H1 (cell line): ENCODE data around the gene KIFC1. TPM values are rescaled to one million over a fixed set of nuclear protein-coding genes. Genes with fewer than 3 reads are reported as not detected.

ENCODE experiments used
- CTCF ChIA-PET: fragments of 300-600 bp; sonication (Branson Sonifier 250); formaldehyde crosslinking; loops from one replicate; lab custom pipeline; 2021; ENCODE audit not compliant: partially characterized antibody; lab: Charles Lee
- POLR2A ChIA-PET: fragments of 300-600 bp; sonication (Branson Sonifier 250); formaldehyde crosslinking; loops from one replicate; lab custom pipeline; 2021; ENCODE audit warnings: inconsistent platforms; ENCODE audit not compliant: partially characterized antibody; lab: Charles Lee
- DNase-seq, 2 experiments: peaks; one replicate each; pipeline versions ENCODE4 v3.0.0 to v3.0.0-alpha.2; 2010 to 2022; ENCODE audit warnings: low spot score in 2 of 2, low read depth in 1 of 2, mixed read lengths in 1 of 2
- FAIRE-seq: peaks from 2 replicates; lab custom pipeline; 2011; peaks lifted over from hg19 to GRCh38; lab: Jason Lieb, UNC
- H2AFZ ChIP-seq: 2 replicates; pipeline ENCODE4 v1.8.1; 2012; ENCODE audit warnings: low read length, inconsistent platforms
- H2AK5ac ChIP-seq: 2 replicates; pipeline ENCODE4 v1.6.1; 2013; ENCODE audit warnings: low read depth, low read length
- H2BK120ac ChIP-seq: replicated peaks from 2 replicates; pipeline ENCODE3; 2013; ENCODE audit warnings: low read depth, low read length, inconsistent platforms
- H2BK12ac ChIP-seq: 2 replicates; pipeline ENCODE4 v1.6.1; 2013; ENCODE audit warnings: low read depth, low read length
- H2BK15ac ChIP-seq: 2 replicates; pipeline ENCODE4 v1.6.1; 2013; ENCODE audit warnings: low read length
- H2BK20ac ChIP-seq: 2 replicates; pipeline ENCODE4 v1.6.1; 2013; ENCODE audit warnings: low read length
- H2BK5ac ChIP-seq: 2 replicates; pipeline ENCODE4 v1.6.1; 2013; ENCODE audit warnings: low read depth, low read length
- H3K14ac ChIP-seq: 2 replicates; pipeline ENCODE4 v1.6.1; 2013; ENCODE audit warnings: inconsistent platforms; ENCODE audit not compliant: insufficient read length
- H3K18ac ChIP-seq: 2 replicates; pipeline ENCODE4 v1.6.1; 2013; ENCODE audit warnings: low read length; ENCODE audit errors: extremely low read depth
- H3K23ac ChIP-seq: 2 replicates; pipeline ENCODE4 v1.6.1; 2013; ENCODE audit warnings: inconsistent platforms; ENCODE audit not compliant: insufficient read length
- H3K23me2 ChIP-seq: 2 replicates; pipeline ENCODE4 v1.6.1; 2013; ENCODE audit warnings: low read depth, low read length
- H3K27ac ChIP-seq: 2 replicates; pipeline ENCODE4 v1.6.1; 2011; ENCODE audit warnings: low read depth, low read length, inconsistent platforms
- H3K27me3 ChIP-seq, 4 experiments: replicated peaks in 1 of 4; 1 replicate in 1 of 4; 2 replicates in 3 of 4; pipeline versions ENCODE4 v1.6.1 to v1.8.1; 2011 to 2013; ENCODE audit warnings: low read length in 3 of 4, mild to moderate bottlenecking in 3 of 4, inconsistent platforms in 2 of 4, mixed read lengths in 2 of 4, moderate library complexity in 1 of 4; ENCODE audit not compliant: control insufficient read depth in 3 of 4, insufficient read depth in 3 of 4; ENCODE audit errors: extremely low read depth in 1 of 4
- H3K36me3 ChIP-seq, 4 experiments: 2 replicates each; pipeline versions ENCODE4 v1.6.1 to v1.8.1; 2011 to 2013; ENCODE audit warnings: mild to moderate bottlenecking in 4 of 4, low read length in 3 of 4, moderate library complexity in 2 of 4, control low read depth in 1 of 4, inconsistent platforms in 1 of 4; ENCODE audit not compliant: insufficient read depth in 4 of 4, control insufficient read depth in 2 of 4
- H3K4ac ChIP-seq: replicated peaks from 2 replicates; pipeline ENCODE3; 2013; ENCODE audit warnings: low read length, low read depth, mixed read lengths, inconsistent platforms; ENCODE audit not compliant: insufficient read length
- H3K4me1 ChIP-seq, 4 experiments: replicated peaks in 1 of 4; 1 replicate in 1 of 4; 2 replicates in 3 of 4; pipeline versions ENCODE4 v1.6.1 to v1.8.1; 2011 to 2013; ENCODE audit warnings: low read length in 3 of 4, inconsistent platforms in 2 of 4, mixed read lengths in 1 of 4; ENCODE audit not compliant: insufficient read depth in 4 of 4, control insufficient read depth in 3 of 4
- H3K4me2 ChIP-seq, 2 experiments: 2 replicates each; pipeline versions ENCODE4 v1.6.1 to v1.8.1; 2011 to 2013; ENCODE audit warnings: low read depth in 2 of 2, low read length in 2 of 2, control low read depth in 1 of 2, inconsistent platforms in 1 of 2, mild to moderate bottlenecking in 1 of 2; ENCODE audit not compliant: insufficient read depth in 1 of 2
- H3K4me3 ChIP-seq, 4 experiments: fragments of 200-600, 300-600 bp in 1 of 4; sonication (generic), shearing (Covaris generic), sonication (Bioruptor Twin) in 1 of 4; 2 replicates each; pipeline versions ENCODE4 v1.5.1 to v1.8.1; 2011 to 2016; ENCODE audit warnings: low read length in 4 of 4, low read depth in 3 of 4, control low read depth in 2 of 4, inconsistent platforms in 2 of 4, mild to moderate bottlenecking in 2 of 4, mixed read lengths in 1 of 4, moderate library complexity in 1 of 4; ENCODE audit not compliant: insufficient read depth in 2 of 4; ENCODE audit errors: extremely low read depth in 1 of 4
- H3K56ac ChIP-seq: replicated peaks from 2 replicates; pipeline ENCODE3; 2013; ENCODE audit warnings: low read depth, mild to moderate bottlenecking, mixed read lengths, low read length, inconsistent platforms; ENCODE audit not compliant: insufficient read length
- H3K79me1 ChIP-seq: 2 replicates; pipeline ENCODE4 v1.6.1; 2013; ENCODE audit warnings: low read depth, low read length, control low read depth
- H3K79me2 ChIP-seq, 2 experiments: 2 replicates each; pipeline versions ENCODE4 v1.6.1 to v1.8.1; 2012 to 2013; ENCODE audit warnings: low read length in 2 of 2, mild to moderate bottlenecking in 2 of 2, inconsistent platforms in 1 of 2; ENCODE audit not compliant: insufficient read depth in 2 of 2, control insufficient read depth in 1 of 2
- H3K9ac ChIP-seq, 4 experiments: replicated peaks in 1 of 4; 1 replicate in 1 of 4; 2 replicates in 3 of 4; pipeline versions ENCODE4 v1.6.1 to v1.8.1; 2011 to 2013; ENCODE audit warnings: low read depth in 3 of 4, low read length in 3 of 4, control low read depth in 2 of 4, mild to moderate bottlenecking in 2 of 4, moderate library complexity in 2 of 4, inconsistent platforms in 1 of 4; ENCODE audit errors: extremely low read depth in 1 of 4
- H3K9me3 ChIP-seq, 2 experiments: 2 replicates each; pipeline versions ENCODE4 v1.6.1 to v1.8.1; 2012 to 2013; ENCODE audit warnings: mild to moderate bottlenecking in 2 of 2, moderate library complexity in 2 of 2, control low read depth in 1 of 2, inconsistent platforms in 1 of 2, low read depth in 1 of 2, low read length in 1 of 2, mixed read lengths in 1 of 2; ENCODE audit not compliant: insufficient read depth in 2 of 2
- H4K20me1 ChIP-seq, 2 experiments: replicated peaks in 1 of 2; 2 replicates each; pipeline versions ENCODE3 to v1.8.1; 2011 to 2013; ENCODE audit warnings: inconsistent platforms in 2 of 2, low read length in 2 of 2, mild to moderate bottlenecking in 1 of 2; ENCODE audit not compliant: insufficient read depth in 2 of 2, control insufficient read depth in 1 of 2
- H4K5ac ChIP-seq: 2 replicates; pipeline ENCODE4 v1.6.1; 2013; ENCODE audit warnings: low read length, low read depth, mixed read lengths, inconsistent platforms; ENCODE audit not compliant: insufficient read length
- H4K8ac ChIP-seq: 2 replicates; pipeline ENCODE4 v1.8.0; 2013; ENCODE audit warnings: mild to moderate bottlenecking, moderate library complexity, low read length, inconsistent platforms; ENCODE audit not compliant: insufficient read depth; ENCODE audit errors: extremely low read depth
- H4K91ac ChIP-seq: replicated peaks from 2 replicates; pipeline ENCODE3; 2013; ENCODE audit warnings: low read length, mixed read lengths, inconsistent platforms; ENCODE audit not compliant: insufficient read length
- BCL11A ChIP-seq, 2 experiments: IDR thresholded peaks; one replicate each; pipeline ENCODE4 v1.6.1; 2011; ENCODE audit warnings: low read depth in 2 of 2, low read length in 2 of 2, mild to moderate bottlenecking in 2 of 2
- EZH2 ChIP-seq: fragments of 200-600 bp; sonication (generic); IDR thresholded peaks from 2 replicates; pipeline ENCODE4 v1.7.1; 2012; ENCODE audit warnings: low read depth, mild to moderate bottlenecking, moderate library complexity, low read length, inconsistent platforms; ENCODE audit not compliant: severe bottlenecking
- FOSL1 ChIP-seq: IDR thresholded peaks from 2 replicates; pipeline ENCODE4 v1.6.1; 2011; ENCODE audit warnings: mild to moderate bottlenecking, low read depth, low read length, moderate library complexity; ENCODE audit not compliant: insufficient read depth
- KDM4A ChIP-seq: IDR thresholded peaks from one replicate; pipeline ENCODE4 v1.7.1; 2012; ENCODE audit warnings: low read depth, mild to moderate bottlenecking, moderate library complexity, low read length, inconsistent platforms; ENCODE audit not compliant: severe bottlenecking
- RAD21 ChIP-seq, 2 experiments: IDR thresholded peaks in 1 of 2; conservative IDR thresholded peaks in 1 of 2; 2 replicates each; pipeline ENCODE4 v1.6.1; 2011; ENCODE audit warnings: low read depth in 2 of 2, low read length in 2 of 2, improper control_type of control experiment in 1 of 2, inconsistent platforms in 1 of 2, mild to moderate bottlenecking in 1 of 2, moderate library complexity in 1 of 2
- SAP30 ChIP-seq: fragments of 300-600 bp; sonication (generic); IDR thresholded peaks from 2 replicates; pipeline ENCODE4 v1.7.1; 2012; ENCODE audit warnings: low read length, moderate library complexity, mild to moderate bottlenecking, inconsistent platforms; ENCODE audit not compliant: insufficient read depth, insufficient replicate concordance
- SIN3A ChIP-seq, 2 experiments: IDR thresholded peaks in 1 of 2; conservative IDR thresholded peaks in 1 of 2; 2 replicates each; pipeline ENCODE4 v1.6.1; 2011 to 2012; ENCODE audit warnings: low read length in 2 of 2, improper control_type of control experiment in 1 of 2, low read depth in 1 of 2, mild to moderate bottlenecking in 1 of 2
- WGBS, 2 experiments: shearing (Covaris generic) in 1 of 2; methylation state at CpG; one replicate each; pipeline versions ENCODE4 v1.1.6 to v1.1.7; 2013 to 2015; ENCODE audit warnings: low lambda C conversion rate in 2 of 2, mixed read lengths in 2 of 2, inconsistent platforms in 1 of 2, low coverage in 1 of 2, missing lambda C conversion rate in 1 of 2; ENCODE audit not compliant: insufficient replicate concordance in 2 of 2, insufficient coverage in 1 of 2, insufficient read length in 1 of 2; ENCODE audit errors: extremely low coverage in 1 of 2, missing lambda C conversion rate in 1 of 2; 5-methylcytosine and 5-hydroxymethylcytosine counted together
- polyA plus RNA-seq, 7 experiments: library from polyadenylated mRNA; depleted of rRNA in 3 of 7; stranded (reverse) in 5 of 7; unstranded in 2 of 7; fragments of >200 nt in 5 of 7; fragments of 200-250 nt in 2 of 7; gene quantifications; 1 replicate in 5 of 7; 2 replicates in 1 of 7; 4 replicates in 1 of 7; pipeline versions ENCODE4 v1.2.1 to v1.2.3, GENCODE V29; 2011 to 2013; ENCODE audit warnings: missing spikeins in 2 of 7, mixed read lengths in 2 of 7
- total RNA-seq: library from RNA; stranded (reverse); fragmentation: NEBNext Ultra II Directional; extraction: Animal tissue kit (Norgen Biotek cat#: 25700); gene quantifications from 2 replicates; pipeline ENCODE4 v1.2.1, GENCODE V29; 2021
- TF ChIP-seq, protein P1 (sequence below), 3 experiments: IDR thresholded peaks; 1 replicate in 2 of 3; 2 replicates in 1 of 3; pipeline versions ENCODE4 v1.5.1 to v1.6.1; 2011; ENCODE audit warnings: low read length in 3 of 3, mild to moderate bottlenecking in 3 of 3, inconsistent platforms in 2 of 3, low read depth in 1 of 3, moderate library complexity in 1 of 3; ENCODE audit not compliant: insufficient read depth in 1 of 3; ENCODE audit errors: control extremely low read depth in 1 of 3

Gene KIFC1
- total and polyA plus RNA-seq, 2 of the 8 experiments (the other 6 are each of a cell fraction or from before 2014, with no cell fraction given): 46.6 to 64.3 TPM

DNA sequence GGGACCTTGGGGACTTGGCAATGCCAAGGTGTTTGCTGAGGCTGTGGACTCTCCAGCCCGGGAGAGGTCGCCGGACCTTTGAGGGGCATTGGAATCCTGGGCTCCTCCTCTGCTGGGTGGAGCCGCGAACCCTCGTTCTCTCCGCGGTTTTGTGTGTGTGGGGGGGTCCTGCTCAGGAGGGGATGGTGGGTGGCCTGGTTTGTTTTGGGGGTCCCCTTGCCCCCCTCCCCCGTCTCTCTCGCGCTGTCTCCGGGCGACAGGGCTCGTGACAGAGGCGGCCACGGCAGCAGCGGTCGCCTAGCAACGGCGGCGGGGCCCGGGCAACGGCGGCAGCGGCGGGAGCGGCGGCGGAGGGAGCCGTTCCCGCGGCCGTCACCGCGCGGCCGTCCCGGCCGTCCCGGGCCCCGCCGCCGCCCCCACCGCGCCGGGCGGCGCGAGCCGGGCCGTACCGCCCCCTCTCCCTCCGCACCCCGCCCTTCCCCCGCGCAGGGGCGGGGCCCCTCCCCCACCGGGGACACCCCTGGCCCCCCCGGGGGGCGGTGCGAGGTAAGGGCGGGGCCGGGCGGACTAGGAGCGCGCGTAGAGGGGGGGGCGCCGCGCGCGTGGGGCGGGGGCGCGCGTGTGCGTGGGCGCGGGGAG, 36.1 kb downstream of the KIFC1 start:
- no peak overlapping the region for H3K4ac ChIP-seq
- H4K20me1 ChIP-seq: peaks cover 0 to 10% of the 10 kb centered on the region in 2 experiments
- H4K8ac ChIP-seq: no peak overlapping the region
- TF ChIP-seq SAP30: peak; percentile 74
- TF ChIP-seq RAD21 (IDR thresholded peaks at IDR 0.05 in 1 of 2, conservative IDR thresholded peaks at IDR 0.05 in 1 of 2; ENCODE audit: low read depth in 2 of 2, low read length in 2 of 2): peak in 1 of 2 experiments; percentile 10; a peak in 1 of 4 replicates
- no peak for TF ChIP-seq EZH2
- peak; percentile 60 to 89; a peak in 2 of 4 replicates for TF ChIP-seq SIN3A (conservative IDR thresholded peaks at IDR 0.05 in 1 of 2, IDR thresholded peaks at IDR 0.05 in 1 of 2; ENCODE audit: low read depth in 1 of 2, low read length in 2 of 2)
- TF ChIP-seq FOSL1: no peak
- TF ChIP-seq, protein P1, sequence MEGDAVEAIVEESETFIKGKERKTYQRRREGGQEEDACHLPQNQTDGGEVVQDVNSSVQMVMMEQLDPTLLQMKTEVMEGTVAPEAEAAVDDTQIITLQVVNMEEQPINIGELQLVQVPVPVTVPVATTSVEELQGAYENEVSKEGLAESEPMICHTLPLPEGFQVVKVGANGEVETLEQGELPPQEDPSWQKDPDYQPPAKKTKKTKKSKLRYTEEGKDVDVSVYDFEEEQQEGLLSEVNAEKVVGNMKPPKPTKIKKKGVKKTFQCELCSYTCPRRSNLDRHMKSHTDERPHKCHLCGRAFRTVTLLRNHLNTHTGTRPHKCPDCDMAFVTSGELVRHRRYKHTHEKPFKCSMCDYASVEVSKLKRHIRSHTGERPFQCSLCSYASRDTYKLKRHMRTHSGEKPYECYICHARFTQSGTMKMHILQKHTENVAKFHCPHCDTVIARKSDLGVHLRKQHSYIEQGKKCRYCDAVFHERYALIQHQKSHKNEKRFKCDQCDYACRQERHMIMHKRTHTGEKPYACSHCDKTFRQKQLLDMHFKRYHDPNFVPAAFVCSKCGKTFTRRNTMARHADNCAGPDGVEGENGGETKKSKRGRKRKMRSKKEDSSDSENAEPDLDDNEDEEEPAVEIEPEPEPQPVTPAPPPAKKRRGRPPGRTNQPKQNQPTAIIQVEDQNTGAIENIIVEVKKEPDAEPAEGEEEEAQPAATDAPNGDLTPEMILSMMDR (IDR thresholded peaks at IDR 0.05; ENCODE audit: control extremely low read depth in 1 of 3, insufficient read depth in 1 of 3, low read depth in 1 of 3, low read length in 3 of 3): peak in 1 of 3 experiments; percentile 27; a peak in 1 of 4 replicates
- TF ChIP-seq BCL11A (IDR thresholded peaks at IDR 0.05; ENCODE audit: low read depth in 2 of 2, low read length in 2 of 2): no peak
- peak; percentile 32 for TF ChIP-seq KDM4A
- H3K27ac ChIP-seq: peak overlapping the region; percentile 4; the same call in 1 of the 2 replicates
- H2BK15ac ChIP-seq: no peak overlapping the region
- H3K79me2 ChIP-seq: peaks cover 13 to 67% of the 10 kb centered on the region in 2 experiments
- no peak overlapping the region for H3K23ac ChIP-seq
- ChIA-PET POLR2A (no interaction called here), CTCF (no interaction called here)
- no peak overlapping the region; the same call in 1 of the 2 replicates for H3K18ac ChIP-seq
- H3K4me1 ChIP-seq: peaks cover 15 to 45% (median 22%) of the 10 kb centered on the region in 4 experiments
- DNase-seq (peak in 1 of 2 experiments; percentile 67), FAIRE-seq (no peak)
- no peak overlapping the region for H2AK5ac ChIP-seq
- no peak overlapping the region; a peak in 1 of 7 replicates for H3K9ac ChIP-seq
- peaks cover 0 to 10% (median 8%) of the 10 kb centered on the region in 4 experiments; a peak in 5 of 8 replicates for H3K36me3 ChIP-seq
- peaks cover 32% of the 10 kb centered on the region for H3K23me2 ChIP-seq
- H2BK20ac ChIP-seq: no peak overlapping the region
- no peak overlapping the region for H2AFZ ChIP-seq
- H2BK5ac ChIP-seq: 0 out of 2 replicates have a peak overlapping the region, but pooled peaks have one; percentile 30
- no peak overlapping the region for H2BK12ac ChIP-seq
- no peaks in the 10 kb centered on the region for H3K27me3 ChIP-seq
- no peaks in the 10 kb centered on the region for H3K9me3 ChIP-seq
- H3K56ac ChIP-seq: no peak overlapping the region
- peak overlapping the region; percentile 83 to 87 for H3K4me2 ChIP-seq
- peaks cover 14% of the 10 kb centered on the region for H3K79me1 ChIP-seq
- H4K91ac ChIP-seq: no peak overlapping the region
- no peak overlapping the region for H4K5ac ChIP-seq
- peak overlapping the region; percentile 47 to 77 (median 58) for H3K4me3 ChIP-seq
- WGBS, 2 experiments: 0% methylated on average over 8 of the region's 79 CpGs; no CpG with 5 or more reads in 1 of the 2 experiments
- H2BK120ac ChIP-seq: no peak overlapping the region
- H3K14ac ChIP-seq: no peak overlapping the region
